ENCODE results near the gene TTLL12.

GRCh38 chr22:43128116-43128515 is 58.8 kb downstream of the TTLL12 start:
- no peak for TF ChIP-seq EHMT2 (IDR thresholded peaks at IDR 0.05; ENCODE audit: low read depth)
- no peak for TF ChIP-seq CEBPB (IDR thresholded peaks at IDR 0.05)
- TF ChIP-seq CTCF (IDR thresholded peaks at IDR 0.05): no peak
- no peak for TF ChIP-seq HMGXB4 (CRISPR knock-in tag; IDR thresholded peaks at IDR 0.05; ENCODE audit: borderline replicate concordance)
- TF ChIP-seq, protein P1, sequence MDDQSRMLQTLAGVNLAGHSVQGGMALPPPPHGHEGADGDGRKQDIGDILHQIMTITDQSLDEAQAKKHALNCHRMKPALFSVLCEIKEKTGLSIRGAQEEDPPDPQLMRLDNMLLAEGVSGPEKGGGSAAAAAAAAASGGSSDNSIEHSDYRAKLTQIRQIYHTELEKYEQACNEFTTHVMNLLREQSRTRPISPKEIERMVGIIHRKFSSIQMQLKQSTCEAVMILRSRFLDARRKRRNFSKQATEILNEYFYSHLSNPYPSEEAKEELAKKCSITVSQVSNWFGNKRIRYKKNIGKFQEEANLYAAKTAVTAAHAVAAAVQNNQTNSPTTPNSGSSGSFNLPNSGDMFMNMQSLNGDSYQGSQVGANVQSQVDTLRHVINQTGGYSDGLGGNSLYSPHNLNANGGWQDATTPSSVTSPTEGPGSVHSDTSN (IDR thresholded peaks at IDR 0.05): no peak
- TF ChIP-seq, protein P2, sequence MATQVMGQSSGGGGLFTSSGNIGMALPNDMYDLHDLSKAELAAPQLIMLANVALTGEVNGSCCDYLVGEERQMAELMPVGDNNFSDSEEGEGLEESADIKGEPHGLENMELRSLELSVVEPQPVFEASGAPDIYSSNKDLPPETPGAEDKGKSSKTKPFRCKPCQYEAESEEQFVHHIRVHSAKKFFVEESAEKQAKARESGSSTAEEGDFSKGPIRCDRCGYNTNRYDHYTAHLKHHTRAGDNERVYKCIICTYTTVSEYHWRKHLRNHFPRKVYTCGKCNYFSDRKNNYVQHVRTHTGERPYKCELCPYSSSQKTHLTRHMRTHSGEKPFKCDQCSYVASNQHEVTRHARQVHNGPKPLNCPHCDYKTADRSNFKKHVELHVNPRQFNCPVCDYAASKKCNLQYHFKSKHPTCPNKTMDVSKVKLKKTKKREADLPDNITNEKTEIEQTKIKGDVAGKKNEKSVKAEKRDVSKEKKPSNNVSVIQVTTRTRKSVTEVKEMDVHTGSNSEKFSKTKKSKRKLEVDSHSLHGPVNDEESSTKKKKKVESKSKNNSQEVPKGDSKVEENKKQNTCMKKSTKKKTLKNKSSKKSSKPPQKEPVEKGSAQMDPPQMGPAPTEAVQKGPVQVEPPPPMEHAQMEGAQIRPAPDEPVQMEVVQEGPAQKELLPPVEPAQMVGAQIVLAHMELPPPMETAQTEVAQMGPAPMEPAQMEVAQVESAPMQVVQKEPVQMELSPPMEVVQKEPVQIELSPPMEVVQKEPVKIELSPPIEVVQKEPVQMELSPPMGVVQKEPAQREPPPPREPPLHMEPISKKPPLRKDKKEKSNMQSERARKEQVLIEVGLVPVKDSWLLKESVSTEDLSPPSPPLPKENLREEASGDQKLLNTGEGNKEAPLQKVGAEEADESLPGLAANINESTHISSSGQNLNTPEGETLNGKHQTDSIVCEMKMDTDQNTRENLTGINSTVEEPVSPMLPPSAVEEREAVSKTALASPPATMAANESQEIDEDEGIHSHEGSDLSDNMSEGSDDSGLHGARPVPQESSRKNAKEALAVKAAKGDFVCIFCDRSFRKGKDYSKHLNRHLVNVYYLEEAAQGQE (IDR thresholded peaks at IDR 0.05): no peak
- no peak for TF ChIP-seq KDM1A (IDR thresholded peaks at IDR 0.05; ENCODE audit: low read depth)
- TF ChIP-seq POLR2A (IDR thresholded peaks at IDR 0.05; ENCODE audit: low read length): no peak
- TF ChIP-seq ESRRA (IDR thresholded peaks at IDR 0.05; ENCODE audit: borderline replicate concordance, low read length): no peak
- TF ChIP-seq NR3C1 (IDR thresholded peaks at IDR 0.05): no peak
- no peak for TF ChIP-seq EP300 (IDR thresholded peaks at IDR 0.05)
- TF ChIP-seq JUN (IDR thresholded peaks at IDR 0.05): no peak
